ENCODE results near the gene TRIOBP. TPM values are rescaled to one million over a fixed set of nuclear protein-coding genes. Genes with fewer than 3 reads are reported as not detected.
"Not testable (repeated sequence)": the region's sequence is repeated elsewhere in the genome, so short reads cannot be mapped to it uniquely, and the experiment has no call there.

Gene TRIOBP
- total RNA-seq, 2 donors from 2014 or later, result 29.9 to 35.1 TPM

DNA sequence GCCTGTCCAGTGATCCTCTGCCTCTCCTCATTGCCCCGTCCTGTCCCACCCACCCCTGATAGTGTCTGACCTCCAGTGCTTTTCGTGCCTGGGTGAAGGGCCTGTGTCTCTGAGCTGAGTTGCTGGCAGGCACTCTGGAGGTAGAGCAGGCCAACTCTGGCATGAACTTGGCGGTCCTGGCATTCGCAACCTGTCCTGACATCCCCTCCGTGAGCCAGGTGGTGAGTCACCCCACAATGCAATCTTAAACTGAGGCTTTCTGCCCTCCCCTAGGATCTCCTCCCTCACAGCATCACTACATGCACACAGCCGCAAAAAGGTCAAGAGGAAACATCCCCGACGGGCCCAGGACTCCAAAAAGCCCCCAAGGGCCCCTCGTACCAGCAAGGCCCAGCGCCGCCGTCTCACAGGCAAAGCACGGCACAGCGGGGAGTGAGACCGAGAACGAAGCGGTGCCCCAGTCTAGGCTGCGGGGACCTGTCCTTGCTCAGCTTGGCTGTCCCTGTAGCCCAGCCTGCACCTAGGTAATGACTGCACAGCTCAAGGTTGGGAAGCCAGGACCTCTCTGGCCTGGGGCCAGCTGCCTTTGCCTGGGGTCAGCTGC is 5.8 kb upstream of the TRIOBP start:
- Mint-ChIP-seq H3K9me3 (no peaks in the 10 kb centered on the region), H3K27ac (no peak overlapping the region), H3K4me1 (ENCODE audit: low read depth in 2 of 2) (peaks cover 23 to 25% of the 10 kb centered on the region in 2 donors), H3K27me3 (no peaks in the 10 kb centered on the region), H3K4me3 (no peak overlapping the region), H3K36me3 (peaks cover 6% of the 10 kb centered on the region)
- DNase-seq (ENCODE audit: low spot score), result no peak
- no peak for ATAC-seq

DNA sequence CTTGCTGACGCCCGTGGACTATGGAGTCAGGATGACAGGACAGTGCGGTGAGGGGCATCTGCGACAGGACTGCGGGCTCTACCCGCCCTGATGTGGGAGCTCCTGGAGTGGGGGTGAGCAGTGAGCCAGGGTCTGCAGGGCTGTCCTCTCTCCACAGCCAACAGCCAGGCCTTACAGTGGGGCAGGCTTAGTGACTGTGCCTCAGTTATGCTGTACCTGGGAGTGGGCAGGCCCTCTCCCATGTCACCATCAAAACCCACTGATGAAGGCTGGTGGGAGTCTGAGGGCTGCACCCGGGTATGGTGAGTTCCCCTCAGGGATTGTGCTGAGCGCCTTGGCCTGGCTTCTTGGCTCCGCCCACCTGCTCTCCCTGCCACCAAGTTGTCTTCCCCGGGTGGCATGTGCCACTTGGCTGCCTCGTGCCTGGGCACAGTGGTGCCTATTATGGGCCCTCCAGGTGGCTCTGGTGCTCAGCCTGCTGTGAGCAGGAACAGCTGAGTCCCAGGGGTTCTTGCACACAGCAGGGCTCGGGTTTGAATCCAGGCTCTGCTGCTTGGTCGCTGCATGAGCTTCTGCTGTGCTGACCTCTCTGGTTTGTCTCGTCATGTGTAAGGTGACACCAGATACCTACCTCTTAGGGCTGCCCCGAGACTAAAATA is 4.1 kb upstream of the TRIOBP start:
- Mint-ChIP-seq H3K9me3 (no peaks in the 10 kb centered on the region), H3K27ac (no peak overlapping the region), H3K4me1 (ENCODE audit: low read depth in 2 of 2) (peaks cover 16 to 23% of the 10 kb centered on the region in 2 donors), H3K36me3 (no peaks in the 10 kb centered on the region), H3K4me3 (no peak overlapping the region), H3K27me3 (no peaks in the 10 kb centered on the region)
- DNase-seq (ENCODE audit: low spot score), result no peak
- ATAC-seq, result no peak

DNA sequence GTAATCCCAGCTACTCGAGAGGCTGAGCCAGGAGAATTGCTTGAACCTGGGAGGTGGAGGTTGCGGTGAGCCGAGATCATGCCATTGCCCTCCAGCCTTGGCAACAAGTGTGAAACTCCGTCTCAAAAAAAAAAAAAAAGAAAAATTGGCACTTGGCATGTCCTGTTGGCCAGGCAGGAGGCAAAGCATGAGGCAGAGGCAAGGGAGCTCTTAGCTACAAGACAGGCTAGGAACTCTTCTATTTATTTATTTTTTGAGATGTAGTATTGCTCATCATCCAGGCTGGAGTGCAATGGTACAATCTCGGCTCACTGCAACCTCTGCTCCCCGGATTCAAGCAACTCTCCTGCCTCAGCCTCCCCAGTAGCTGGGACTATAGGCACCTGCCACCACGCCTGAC is 2.7 kb upstream of the TRIOBP start:
- not testable (repeated sequence) for H3K9me3 Mint-ChIP-seq; H3K4me3 Mint-ChIP-seq; H3K27me3 Mint-ChIP-seq; DNase-seq (ENCODE audit: low spot score); ATAC-seq; H3K36me3 Mint-ChIP-seq; H3K27ac Mint-ChIP-seq
- H3K4me1 Mint-ChIP-seq (ENCODE audit: low read depth in 2 of 2), result peaks cover 11 to 15% of the 10 kb centered on the region in 2 donors

DNA sequence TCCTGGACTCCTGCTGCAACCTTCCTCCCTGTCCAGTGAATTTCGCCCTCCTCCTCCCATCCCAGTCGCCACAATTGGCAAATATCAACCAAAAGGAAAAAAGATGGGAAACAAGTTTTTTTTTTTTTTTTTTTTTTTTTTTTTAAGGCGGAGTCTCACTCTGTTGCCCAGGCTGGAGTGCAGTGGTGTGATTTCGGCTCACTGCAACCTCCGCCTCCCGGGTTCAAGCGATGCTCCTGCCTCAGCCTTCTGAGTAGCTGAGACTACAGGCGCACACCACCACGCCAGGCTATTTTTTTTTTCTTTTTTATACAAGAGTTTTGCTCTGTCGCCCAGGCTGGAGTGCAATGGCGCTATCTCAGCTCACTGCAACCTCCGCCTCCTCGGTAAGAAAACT is 590 bp upstream of the TRIOBP start:
- ATAC-seq; H3K36me3 Mint-ChIP-seq; DNase-seq (ENCODE audit: low spot score); H3K27me3 Mint-ChIP-seq; H3K9me3 Mint-ChIP-seq: not testable (repeated sequence)
- Mint-ChIP-seq H3K4me1 (ENCODE audit: low read depth in 2 of 2) (peaks cover 17 to 21% of the 10 kb centered on the region in 2 donors), H3K27ac (peak overlapping the region in 1 of 2 donors; percentile 86), H3K4me3 (peak overlapping the region; percentile 50)

DNA sequence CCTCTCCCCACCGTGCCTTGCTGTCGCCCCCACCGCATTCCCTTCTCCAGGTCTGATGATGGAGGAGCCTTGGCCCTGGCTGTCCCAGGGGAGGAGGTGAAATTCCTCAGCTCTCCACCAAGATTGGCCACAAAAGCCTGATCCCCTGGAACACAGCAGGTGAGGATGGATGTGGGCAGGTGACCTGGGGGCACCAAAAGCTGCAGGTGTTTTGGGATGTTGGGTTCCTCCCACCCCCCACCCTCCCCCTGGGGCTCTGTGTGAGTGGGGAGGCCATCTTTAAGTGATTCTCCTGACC is 639 bp downstream of the TRIOBP start:
- Mint-ChIP-seq H3K9me3 (no peaks in the 10 kb centered on the region), H3K36me3 (no peaks in the 10 kb centered on the region), H3K27me3 (no peaks in the 10 kb centered on the region), H3K4me1 (ENCODE audit: low read depth in 2 of 2) (peaks cover 24 to 28% of the 10 kb centered on the region in 2 donors), H3K4me3 (no peak overlapping the region), H3K27ac (no peak overlapping the region)
- no peak for DNase-seq (ENCODE audit: low spot score)
- ATAC-seq, result no peak

DNA sequence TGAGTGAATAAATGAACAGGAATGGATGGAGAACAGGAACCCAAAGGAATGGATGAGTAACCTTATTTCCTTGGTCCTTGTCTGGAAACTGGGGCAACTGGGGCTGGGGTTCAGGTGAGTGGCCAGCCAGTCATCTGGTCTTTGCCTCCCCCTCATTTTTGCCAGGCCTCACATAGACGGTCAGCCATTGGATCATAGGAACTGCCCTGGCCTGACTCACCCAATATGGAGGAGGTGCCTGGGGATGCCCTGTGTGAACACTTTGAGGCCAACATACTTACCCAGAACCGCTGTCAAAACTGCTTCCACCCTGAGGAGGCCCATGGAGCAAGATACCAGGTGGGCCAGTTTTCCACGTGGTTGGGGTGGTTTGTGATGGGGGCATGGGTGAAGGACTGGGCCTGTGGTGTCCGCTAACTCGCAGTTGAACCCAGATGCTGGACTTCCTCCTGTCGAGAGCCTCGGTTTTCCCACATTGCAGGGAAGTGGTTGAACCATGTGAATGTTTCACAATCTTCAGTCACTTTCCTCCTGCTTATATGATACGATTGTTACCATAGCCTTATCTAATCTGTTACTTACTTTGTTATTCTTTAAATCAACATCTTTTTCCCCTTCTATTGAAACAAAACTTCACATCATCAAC is 4.4 kb downstream of the TRIOBP start:
- no peaks in the 10 kb centered on the region for H3K9me3 Mint-ChIP-seq
- ATAC-seq (peak; percentile 41 to 46), DNase-seq (ENCODE audit: low spot score) (peak; percentile 81)
- peak overlapping the region; percentile 65 for H3K4me3 Mint-ChIP-seq
- H3K27ac Mint-ChIP-seq, result peak overlapping the region; percentile 60 to 67
- no peaks in the 10 kb centered on the region for H3K36me3 Mint-ChIP-seq
- H3K4me1 Mint-ChIP-seq (ENCODE audit: low read depth in 2 of 2), result peaks cover 18 to 30% of the 10 kb centered on the region in 2 donors
- no peaks in the 10 kb centered on the region for H3K27me3 Mint-ChIP-seq

DNA sequence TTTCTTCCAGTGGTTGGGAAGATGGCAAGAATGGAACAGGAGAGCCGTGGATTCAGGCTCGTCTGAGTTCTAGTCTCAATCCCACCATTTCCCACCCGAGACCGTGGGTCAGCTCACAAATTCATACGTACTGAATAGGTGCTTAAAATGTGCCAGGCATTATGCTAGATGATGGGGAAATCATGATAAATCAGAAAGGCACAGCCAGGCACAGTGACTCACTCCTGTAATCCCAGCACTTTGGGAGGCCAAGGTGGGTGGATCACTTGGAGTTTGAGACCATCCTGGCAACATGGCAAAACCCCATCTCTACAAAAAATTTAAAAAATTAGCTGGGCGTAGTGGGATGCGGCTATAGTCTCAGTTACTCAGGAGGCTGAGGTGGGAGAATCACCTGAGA is 7.1 kb downstream of the TRIOBP start:
- DNase-seq (ENCODE audit: low spot score), result no peak
- Mint-ChIP-seq H3K9me3 (no peaks in the 10 kb centered on the region), H3K27ac (no peak overlapping the region), H3K36me3 (no peaks in the 10 kb centered on the region), H3K27me3 (no peaks in the 10 kb centered on the region), H3K4me3 (no peak overlapping the region), H3K4me1 (ENCODE audit: low read depth in 2 of 2) (peaks cover 13 to 22% of the 10 kb centered on the region in 2 donors)
- no peak for ATAC-seq

DNA sequence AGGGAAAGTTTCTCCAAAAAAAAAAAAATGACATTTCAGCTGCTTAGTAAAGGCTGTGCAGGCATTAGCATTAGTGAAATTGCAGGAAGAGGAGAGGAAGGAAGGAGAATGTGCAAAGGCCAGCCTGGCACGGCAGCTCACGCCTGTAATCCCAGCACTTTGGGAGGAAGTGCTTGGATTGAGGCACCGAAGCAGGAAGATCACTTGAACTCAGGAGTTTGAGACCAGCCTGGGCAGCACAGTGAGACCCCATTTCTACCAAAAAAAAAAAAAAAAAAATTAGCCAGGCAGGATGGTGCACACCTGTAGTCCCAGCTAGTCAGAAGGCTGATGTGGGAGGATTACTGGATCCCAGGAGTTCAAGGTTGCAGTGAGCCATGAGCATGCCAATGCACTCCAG is 7.8 kb downstream of the TRIOBP start:
- no peaks in the 10 kb centered on the region for H3K36me3 Mint-ChIP-seq
- DNase-seq (ENCODE audit: low spot score) (no peak), ATAC-seq (no peak)
- H3K27me3 Mint-ChIP-seq, result no peaks in the 10 kb centered on the region
- H3K9me3 Mint-ChIP-seq, result no peaks in the 10 kb centered on the region
- H3K4me1 Mint-ChIP-seq (ENCODE audit: low read depth in 2 of 2), result peaks cover 13 to 22% of the 10 kb centered on the region in 2 donors
- no peak overlapping the region for H3K27ac Mint-ChIP-seq
- H3K4me3 Mint-ChIP-seq, result no peak overlapping the region

DNA sequence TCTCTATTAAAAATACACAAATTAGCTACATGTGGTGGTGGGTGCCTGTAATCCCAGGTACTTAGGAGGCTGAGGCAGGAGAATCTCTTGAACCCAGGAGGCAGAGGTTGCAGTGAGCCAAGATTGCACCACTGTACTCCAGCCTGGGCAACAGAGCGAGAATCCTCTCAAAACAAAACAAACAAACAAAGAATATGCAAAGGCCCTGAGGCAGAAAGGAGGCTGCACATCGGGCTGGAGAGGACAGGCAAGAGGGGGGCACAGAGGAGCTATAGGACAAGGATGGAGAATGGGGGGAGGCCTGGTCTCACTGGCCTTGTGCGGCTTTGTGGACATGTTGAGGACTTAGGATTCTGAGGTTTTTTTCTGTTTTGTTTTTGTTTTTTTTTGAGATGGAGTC is 8.4 kb downstream of the TRIOBP start:
- peaks cover 13 to 25% of the 10 kb centered on the region in 2 donors for H3K4me1 Mint-ChIP-seq (ENCODE audit: low read depth in 2 of 2)
- no peak overlapping the region for H3K27ac Mint-ChIP-seq
- H3K27me3 Mint-ChIP-seq, result no peaks in the 10 kb centered on the region
- no peaks in the 10 kb centered on the region for H3K9me3 Mint-ChIP-seq
- H3K36me3 Mint-ChIP-seq, result no peaks in the 10 kb centered on the region
- no peak for ATAC-seq
- DNase-seq (ENCODE audit: low spot score), result no peak
- H3K4me3 Mint-ChIP-seq, result no peak overlapping the region

DNA sequence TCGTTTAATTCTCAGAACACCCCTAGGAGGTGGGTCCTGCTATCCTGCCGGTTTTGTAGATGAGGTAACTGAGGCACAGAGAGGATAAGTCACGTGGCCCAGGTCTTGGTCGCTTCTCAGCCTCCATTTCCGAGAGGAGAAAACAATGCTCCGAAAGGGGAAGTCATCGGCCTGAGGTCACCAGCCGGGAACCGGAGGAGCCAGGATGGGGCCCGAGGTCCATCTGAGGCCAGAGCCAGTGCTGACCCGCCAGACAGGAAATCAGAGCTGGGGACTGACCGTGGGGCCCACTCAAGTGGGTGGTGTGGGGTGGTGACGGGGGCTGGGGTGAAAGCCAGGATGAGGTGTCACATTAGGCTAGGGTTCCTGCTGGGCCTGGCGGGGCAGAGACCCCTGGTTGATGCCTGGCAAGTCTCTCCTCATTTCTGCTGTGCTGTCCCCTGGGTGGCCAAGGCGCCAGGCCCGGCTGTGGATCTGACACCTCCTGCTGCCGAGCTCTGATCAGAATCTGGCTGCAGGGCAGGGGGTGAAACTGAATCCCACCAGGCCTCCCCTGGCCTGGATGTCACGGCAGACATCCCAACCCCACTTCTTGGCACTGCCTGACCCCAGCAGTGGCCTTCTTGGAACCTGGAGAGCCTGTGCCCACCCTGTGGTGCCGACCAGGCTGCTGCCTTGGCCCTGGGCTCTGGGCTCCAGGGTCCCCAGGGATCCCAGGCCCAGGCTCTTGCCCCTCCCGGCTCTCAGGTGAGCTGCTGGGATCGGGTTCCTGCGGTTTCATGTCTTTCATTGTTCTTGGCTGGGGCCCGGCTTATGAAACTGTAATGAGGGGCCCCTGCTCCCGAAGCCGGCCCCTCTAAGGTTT is 12.0 kb downstream of the TRIOBP start:
- no peaks in the 10 kb centered on the region for H3K36me3 Mint-ChIP-seq
- DNase-seq (ENCODE audit: low spot score) (no peak), ATAC-seq (no peak)
- no peak overlapping the region for H3K4me3 Mint-ChIP-seq
- H3K27me3 Mint-ChIP-seq, result no peaks in the 10 kb centered on the region
- H3K4me1 Mint-ChIP-seq (ENCODE audit: low read depth in 2 of 2), result peaks cover 0 to 10% of the 10 kb centered on the region in 2 donors
- no peak overlapping the region for H3K27ac Mint-ChIP-seq
- no peaks in the 10 kb centered on the region for H3K9me3 Mint-ChIP-seq

DNA sequence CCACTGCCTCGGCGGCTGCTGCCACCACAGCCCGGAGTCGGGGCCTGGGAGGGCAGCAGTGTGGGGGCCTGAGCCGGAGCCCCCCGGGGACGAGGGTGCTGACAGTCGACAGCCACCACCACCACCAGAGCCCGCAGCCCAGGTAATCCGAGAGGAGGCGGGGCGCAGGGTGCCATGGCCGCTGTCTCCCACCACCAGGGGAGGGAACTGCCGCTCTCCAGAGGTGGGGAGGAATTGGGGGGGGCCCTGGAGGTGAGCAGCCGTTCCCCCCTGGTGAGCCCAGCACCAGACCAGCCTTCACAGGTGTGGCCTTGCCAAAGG is 12.6 kb downstream of the TRIOBP start:
- ATAC-seq (peak in 1 of 2 donors; percentile 10), DNase-seq (ENCODE audit: low spot score) (no peak)
- peaks cover 0 to 9% of the 10 kb centered on the region in 2 donors for H3K4me1 Mint-ChIP-seq (ENCODE audit: low read depth in 2 of 2)
- no peaks in the 10 kb centered on the region for H3K9me3 Mint-ChIP-seq
- H3K27me3 Mint-ChIP-seq, result no peaks in the 10 kb centered on the region
- H3K36me3 Mint-ChIP-seq, result no peaks in the 10 kb centered on the region
- H3K4me3 Mint-ChIP-seq, result no peak overlapping the region
- H3K27ac Mint-ChIP-seq, result no peak overlapping the region

DNA sequence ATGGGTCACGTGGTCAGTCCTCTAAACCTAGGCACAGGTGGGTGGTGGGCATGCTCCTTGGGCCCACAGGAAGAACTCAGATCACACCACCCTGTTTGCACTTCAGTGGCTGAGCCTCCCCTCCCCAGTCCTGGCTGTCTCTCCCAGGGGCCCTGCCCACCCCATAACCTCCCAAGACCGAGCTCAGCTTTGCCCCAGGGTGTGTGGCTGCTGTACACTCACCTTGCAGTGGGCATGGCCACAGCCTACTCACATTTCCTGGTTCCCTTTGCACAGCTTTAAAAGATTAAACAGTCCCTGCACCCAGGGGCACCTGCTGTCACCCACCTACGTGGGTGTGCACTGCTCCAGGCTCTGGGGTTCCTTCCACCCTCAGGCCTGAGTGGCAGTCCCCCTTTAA is 13.8 kb downstream of the TRIOBP start:
- H3K9me3 Mint-ChIP-seq, result no peaks in the 10 kb centered on the region
- DNase-seq (ENCODE audit: low spot score), result no peak
- no peaks in the 10 kb centered on the region for H3K27me3 Mint-ChIP-seq
- no peak overlapping the region for H3K27ac Mint-ChIP-seq
- ATAC-seq, result no peak
- no peaks in the 10 kb centered on the region for H3K36me3 Mint-ChIP-seq
- no peak overlapping the region for H3K4me3 Mint-ChIP-seq
- H3K4me1 Mint-ChIP-seq (ENCODE audit: low read depth in 2 of 2), result peaks cover 0 to 7% of the 10 kb centered on the region in 2 donors

DNA sequence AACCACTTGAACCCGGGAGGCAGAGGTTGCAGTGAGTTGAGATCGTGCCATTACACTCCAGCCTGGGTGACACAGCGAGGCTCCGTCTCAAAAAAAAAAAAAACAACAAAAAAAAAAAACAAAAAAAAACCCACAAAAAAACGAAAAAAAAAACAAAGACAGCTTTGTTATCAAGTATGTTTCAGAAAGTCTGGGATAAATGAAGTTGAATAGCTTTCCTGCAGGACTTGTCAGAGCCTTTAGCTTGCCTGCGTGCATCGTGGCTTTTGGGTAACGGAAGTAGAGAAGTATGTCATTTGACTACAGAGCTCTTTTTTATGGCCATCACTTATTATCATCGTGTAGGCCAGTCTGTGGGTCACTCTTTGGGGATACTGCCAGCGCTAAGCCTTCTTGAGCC is 14.6 kb downstream of the TRIOBP start:
- H3K36me3 Mint-ChIP-seq, result no peaks in the 10 kb centered on the region
- H3K27me3 Mint-ChIP-seq, result no peaks in the 10 kb centered on the region
- peaks cover 0 to 3% of the 10 kb centered on the region in 2 donors for H3K4me1 Mint-ChIP-seq (ENCODE audit: low read depth in 2 of 2)
- H3K27ac Mint-ChIP-seq, result no peak overlapping the region
- DNase-seq (ENCODE audit: low spot score) (no peak), ATAC-seq (no peak)
- no peaks in the 10 kb centered on the region for H3K9me3 Mint-ChIP-seq
- H3K4me3 Mint-ChIP-seq, result no peak overlapping the region

DNA sequence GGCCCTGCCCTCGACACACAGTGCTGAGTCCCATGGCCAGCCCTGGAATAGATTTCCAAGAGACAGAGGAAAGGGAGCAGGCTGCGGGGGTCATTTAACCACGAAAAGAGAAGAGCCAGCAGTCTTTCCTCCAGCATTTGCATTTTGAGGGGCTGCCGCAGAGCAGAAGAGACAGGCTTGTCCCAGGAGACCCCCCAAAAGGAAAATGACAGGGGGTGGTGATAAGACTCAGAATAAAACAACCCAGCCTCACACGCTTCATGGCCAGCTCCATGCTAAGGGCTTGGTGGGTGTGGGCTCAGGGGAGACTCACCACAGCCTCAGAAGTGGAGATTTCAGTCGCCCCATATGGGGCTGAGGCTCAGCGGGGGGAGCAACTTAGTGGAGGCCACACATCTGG is 16.9 kb downstream of the TRIOBP start:
- ATAC-seq (no peak), DNase-seq (ENCODE audit: low spot score) (no peak)
- Mint-ChIP-seq H3K4me3 (no peak overlapping the region), H3K27ac (no peak overlapping the region), H3K36me3 (no peaks in the 10 kb centered on the region), H3K4me1 (ENCODE audit: low read depth in 2 of 2) (peaks cover 0 to 3% of the 10 kb centered on the region in 2 donors), H3K27me3 (no peaks in the 10 kb centered on the region), H3K9me3 (no peaks in the 10 kb centered on the region)
